Activated T-cell treated with anti-CD3 and anti-CD28 coated beads, Interleukin-2, amount 50 U/mL, for 24 hours (primary cell): ENCODE data around the gene IQSEC3.

Experiments used
- DNase-seq: peaks from one replicate; pipeline ENCODE4 v3.0.0-alpha.2; 2020
- H3K27ac Mint-ChIP-seq: 2 replicates; pipeline ENCODE4 v1.8.0; 2020; ENCODE audit warnings: mild to moderate bottlenecking, mixed read lengths
- H3K27me3 Mint-ChIP-seq: 2 replicates; pipeline ENCODE4 v1.8.0; 2020; ENCODE audit warnings: mixed read lengths
- H3K36me3 Mint-ChIP-seq: 2 replicates; pipeline ENCODE4 v1.8.0; 2020; ENCODE audit warnings: low read depth, mixed read lengths
- H3K4me1 Mint-ChIP-seq: 2 replicates; pipeline ENCODE4 v1.8.0; 2020; ENCODE audit warnings: low read depth, mixed read lengths
- H3K4me3 Mint-ChIP-seq: 2 replicates; pipeline ENCODE4 v1.8.0; 2020; ENCODE audit warnings: mild to moderate bottlenecking, moderate library complexity, mixed read lengths
- H3K9me3 Mint-ChIP-seq: 2 replicates; pipeline ENCODE4 v1.8.0; 2020; ENCODE audit warnings: mixed read lengths

IQSEC3 gene

DNA sequence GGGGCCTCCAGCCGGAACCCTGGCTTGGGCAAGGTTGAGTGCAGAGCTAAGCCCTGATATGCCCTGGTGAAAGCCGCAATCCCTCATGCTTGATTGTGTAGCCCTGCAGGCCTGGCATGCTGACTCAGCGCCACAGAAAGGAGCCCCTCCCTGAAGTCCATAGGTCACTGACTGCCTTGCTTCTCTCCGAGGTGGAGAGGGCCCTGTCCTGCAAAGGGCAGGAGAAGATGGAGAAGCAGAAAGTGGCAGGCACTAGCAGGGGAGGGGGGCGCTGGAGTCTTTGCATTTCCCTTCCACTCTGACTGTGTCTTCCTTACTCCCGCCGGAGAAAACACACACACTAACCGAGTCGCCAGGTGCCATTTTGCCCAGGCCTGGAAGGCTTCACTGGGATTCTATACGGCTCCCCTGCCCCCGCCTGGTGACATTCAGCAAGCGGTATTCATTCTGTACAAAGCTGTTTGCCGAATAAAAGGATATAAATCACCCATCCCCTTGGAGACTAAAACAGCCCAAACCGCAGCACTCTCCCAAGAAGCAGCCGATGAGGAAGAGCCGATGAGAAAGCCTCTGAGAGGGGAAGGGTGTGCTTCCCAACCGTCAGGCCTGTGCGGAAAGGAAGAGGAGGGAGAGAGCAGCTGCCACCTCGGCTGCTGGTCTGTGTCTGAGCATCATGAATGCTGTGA, 77.5 kb downstream of the IQSEC3 start:
- no peaks in the 10 kb centered on the region for H3K36me3 Mint-ChIP-seq
- no peak overlapping the region for H3K4me3 Mint-ChIP-seq
- peaks cover 25% of the 10 kb centered on the region for H3K27me3 Mint-ChIP-seq
- H3K4me1 Mint-ChIP-seq: peaks cover 11% of the 10 kb centered on the region
- H3K27ac Mint-ChIP-seq: no peak overlapping the region
- no peaks in the 10 kb centered on the region for H3K9me3 Mint-ChIP-seq
- no peak for DNase-seq

DNA sequence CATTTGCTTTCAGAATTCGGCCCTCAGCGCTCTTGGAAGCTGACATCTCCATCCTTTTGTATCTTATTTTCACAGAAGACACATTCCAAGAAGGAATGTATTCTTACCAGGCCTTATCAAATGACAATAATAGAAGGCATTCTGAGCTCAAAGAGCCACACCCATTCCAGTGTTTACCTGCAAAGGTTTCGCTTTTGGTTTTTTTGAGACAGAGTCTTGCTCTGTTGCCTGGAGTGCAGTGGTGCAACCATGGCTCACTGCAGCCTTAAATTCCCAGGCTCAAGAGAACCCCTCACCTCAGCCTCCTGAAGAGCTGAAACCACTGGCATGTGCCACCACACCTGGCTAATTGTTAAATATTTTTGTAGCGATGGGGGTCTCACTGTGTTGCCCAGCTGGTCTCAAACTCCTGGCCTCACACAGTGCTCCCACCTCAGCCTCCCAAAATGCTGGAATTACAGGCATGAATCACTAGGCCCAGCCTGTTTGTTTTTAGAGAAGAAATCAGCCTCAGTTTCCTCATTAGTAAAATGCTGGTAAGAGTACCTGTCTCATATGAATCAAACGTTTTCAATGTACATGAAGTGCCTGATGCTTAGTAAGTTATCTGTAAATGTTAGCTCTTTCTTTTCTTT, 78.2 kb downstream of the IQSEC3 start:
- Mint-ChIP-seq H3K27me3 (peaks cover 18% of the 10 kb centered on the region), H3K9me3 (no peaks in the 10 kb centered on the region), H3K36me3 (no peaks in the 10 kb centered on the region), H3K4me3 (no peak overlapping the region), H3K4me1 (peaks cover 5% of the 10 kb centered on the region), H3K27ac (no peak overlapping the region)
- no peak for DNase-seq

DNA sequence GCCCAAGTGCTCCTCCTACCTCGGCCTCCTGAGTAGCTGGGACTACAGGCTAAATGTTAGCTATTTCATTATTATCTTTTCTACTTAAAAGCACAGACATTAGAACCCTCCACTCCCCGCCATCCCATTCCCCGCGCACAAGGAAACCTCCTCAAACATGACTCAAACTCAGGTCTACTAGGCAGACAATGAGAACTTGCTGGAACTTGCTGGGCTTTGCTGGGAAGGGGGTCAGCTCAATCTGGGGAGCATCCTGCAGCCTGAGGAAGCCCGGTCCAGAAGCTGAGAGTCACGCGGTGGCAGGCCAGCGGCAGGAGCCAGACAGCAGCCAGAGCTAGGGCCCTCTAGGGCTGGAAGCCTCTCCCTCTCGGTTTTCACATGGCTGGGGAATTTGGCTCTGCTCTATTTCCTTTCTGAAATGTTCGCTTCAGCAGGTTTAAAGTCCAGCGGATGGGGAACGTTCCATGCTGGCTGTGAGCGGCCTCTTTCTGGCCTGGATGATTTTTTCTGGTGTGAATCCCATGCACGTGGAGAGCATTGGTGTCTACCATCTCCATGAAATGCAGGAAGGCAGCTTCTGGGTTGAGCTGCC, 78.9 kb downstream of the IQSEC3 start:
- Mint-ChIP-seq H3K27me3 (peaks cover 11% of the 10 kb centered on the region), H3K27ac (no peak overlapping the region), H3K4me1 (peaks cover 3% of the 10 kb centered on the region), H3K9me3 (no peaks in the 10 kb centered on the region), H3K4me3 (no peak overlapping the region), H3K36me3 (no peaks in the 10 kb centered on the region)
- DNase-seq: no peak

DNA sequence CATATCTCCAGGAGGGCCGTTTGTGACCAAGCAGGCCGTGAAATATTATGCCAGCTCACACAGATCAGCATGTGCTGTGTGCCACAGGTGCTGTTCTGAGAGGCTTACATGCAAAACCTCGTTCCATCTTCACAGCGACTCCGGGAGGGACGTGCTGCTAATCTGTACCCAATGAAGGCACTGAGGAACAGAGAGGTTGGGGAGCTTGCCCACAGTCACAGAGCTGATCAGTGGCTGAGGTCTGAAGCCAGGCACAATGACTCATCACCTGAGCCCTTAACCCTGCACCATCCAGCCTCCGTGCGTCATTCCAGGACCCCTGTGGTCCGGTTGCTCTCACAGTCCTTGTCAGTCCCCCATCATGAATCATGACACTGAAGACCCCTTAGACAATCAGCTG, 80.7 kb downstream of the IQSEC3 start:
- H3K27ac Mint-ChIP-seq: no peak overlapping the region
- no peaks in the 10 kb centered on the region for H3K27me3 Mint-ChIP-seq
- H3K36me3 Mint-ChIP-seq: no peaks in the 10 kb centered on the region
- DNase-seq: no peak
- H3K4me3 Mint-ChIP-seq: no peak overlapping the region
- H3K4me1 Mint-ChIP-seq: peaks cover 3% of the 10 kb centered on the region
- no peaks in the 10 kb centered on the region for H3K9me3 Mint-ChIP-seq

DNA sequence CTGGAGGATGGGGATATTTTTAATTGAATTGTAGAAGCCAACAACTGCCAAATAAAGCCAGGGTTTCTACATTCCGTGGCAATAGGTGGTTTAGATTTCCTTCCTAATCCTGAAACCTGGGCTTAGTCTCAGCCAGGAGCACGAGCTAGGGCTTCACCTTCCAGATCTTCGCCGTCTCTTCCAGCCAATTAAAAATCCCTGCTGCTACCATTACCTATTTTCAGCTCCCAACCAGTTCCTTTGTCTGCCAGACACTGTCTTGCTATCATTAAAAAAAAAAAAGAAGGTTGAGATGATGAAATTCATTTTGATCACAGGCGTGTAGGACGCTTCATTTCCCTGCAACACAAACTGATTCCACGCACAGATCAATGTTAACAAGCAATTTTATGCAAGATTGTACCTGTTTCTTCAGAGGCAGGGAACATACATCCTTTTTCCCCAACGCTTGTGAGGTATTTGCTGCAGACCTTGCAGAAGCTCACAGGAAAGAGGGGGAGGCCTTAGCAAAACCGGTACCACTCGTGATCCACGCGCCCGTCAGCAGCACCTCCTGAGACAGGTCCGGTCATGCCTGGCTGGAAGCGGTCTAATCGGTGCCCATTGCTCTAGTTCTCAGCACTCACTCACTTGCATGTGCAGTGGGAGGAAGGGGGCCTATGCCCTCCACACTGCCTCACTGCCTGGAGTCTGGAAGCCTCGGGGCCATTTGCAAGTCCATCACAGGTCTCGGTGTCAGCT, 82.3 kb downstream of the IQSEC3 start:
- DNase-seq: no peak
- no peak overlapping the region for H3K27ac Mint-ChIP-seq
- H3K4me3 Mint-ChIP-seq: no peak overlapping the region
- peaks cover 3% of the 10 kb centered on the region for H3K27me3 Mint-ChIP-seq
- no peaks in the 10 kb centered on the region for H3K36me3 Mint-ChIP-seq
- H3K9me3 Mint-ChIP-seq: no peaks in the 10 kb centered on the region
- peaks cover 6% of the 10 kb centered on the region for H3K4me1 Mint-ChIP-seq

DNA sequence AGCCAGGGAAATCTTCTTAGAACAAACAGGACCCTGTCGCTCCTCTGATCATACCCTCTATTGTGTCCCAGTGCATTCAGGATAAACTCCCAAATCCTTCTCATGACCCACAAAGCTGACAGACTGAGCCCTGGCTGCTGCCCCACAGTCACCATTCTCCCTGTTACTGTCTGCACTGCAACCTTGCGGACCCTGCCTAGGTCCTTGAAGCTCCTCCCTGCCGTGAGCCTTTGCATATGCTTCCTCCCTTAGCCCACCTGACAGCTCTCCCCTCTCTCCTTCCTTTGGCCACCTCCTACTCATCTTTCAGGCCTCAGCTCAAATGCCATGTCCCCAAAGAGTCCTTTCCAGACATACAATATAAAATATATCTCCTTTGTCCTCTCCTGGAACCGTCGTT, 85.0 kb downstream of the IQSEC3 start:
- no peak overlapping the region for H3K27ac Mint-ChIP-seq
- no peak for DNase-seq
- no peaks in the 10 kb centered on the region for H3K36me3 Mint-ChIP-seq
- peaks cover 3% of the 10 kb centered on the region for H3K4me1 Mint-ChIP-seq
- no peaks in the 10 kb centered on the region for H3K9me3 Mint-ChIP-seq
- peaks cover 3% of the 10 kb centered on the region for H3K27me3 Mint-ChIP-seq
- H3K4me3 Mint-ChIP-seq: no peak overlapping the region

DNA sequence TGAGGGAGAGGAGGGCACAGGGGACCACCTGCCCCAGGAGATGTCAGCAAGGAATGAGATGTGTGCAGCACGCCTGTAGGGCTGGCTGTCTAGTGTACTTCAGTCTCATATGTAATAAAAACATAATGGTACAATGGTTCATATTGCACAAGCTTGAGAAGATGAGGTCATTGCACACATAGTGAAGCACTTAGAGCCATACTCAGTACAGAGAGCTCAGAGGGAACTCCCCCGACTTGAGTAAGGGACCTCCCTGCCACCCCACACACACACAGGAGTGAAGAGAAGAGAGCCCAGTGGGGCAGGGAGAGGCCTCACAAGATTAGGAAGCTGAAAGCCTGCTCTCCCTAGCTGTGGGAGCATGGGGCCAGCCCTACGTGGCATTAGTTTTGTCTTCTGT, 85.9 kb downstream of the IQSEC3 start:
- no peak overlapping the region for H3K4me3 Mint-ChIP-seq
- no peak overlapping the region for H3K27ac Mint-ChIP-seq
- H3K27me3 Mint-ChIP-seq: peaks cover 3% of the 10 kb centered on the region
- no peak for DNase-seq
- H3K9me3 Mint-ChIP-seq: no peaks in the 10 kb centered on the region
- no peaks in the 10 kb centered on the region for H3K36me3 Mint-ChIP-seq
- peaks cover 3% of the 10 kb centered on the region for H3K4me1 Mint-ChIP-seq

DNA sequence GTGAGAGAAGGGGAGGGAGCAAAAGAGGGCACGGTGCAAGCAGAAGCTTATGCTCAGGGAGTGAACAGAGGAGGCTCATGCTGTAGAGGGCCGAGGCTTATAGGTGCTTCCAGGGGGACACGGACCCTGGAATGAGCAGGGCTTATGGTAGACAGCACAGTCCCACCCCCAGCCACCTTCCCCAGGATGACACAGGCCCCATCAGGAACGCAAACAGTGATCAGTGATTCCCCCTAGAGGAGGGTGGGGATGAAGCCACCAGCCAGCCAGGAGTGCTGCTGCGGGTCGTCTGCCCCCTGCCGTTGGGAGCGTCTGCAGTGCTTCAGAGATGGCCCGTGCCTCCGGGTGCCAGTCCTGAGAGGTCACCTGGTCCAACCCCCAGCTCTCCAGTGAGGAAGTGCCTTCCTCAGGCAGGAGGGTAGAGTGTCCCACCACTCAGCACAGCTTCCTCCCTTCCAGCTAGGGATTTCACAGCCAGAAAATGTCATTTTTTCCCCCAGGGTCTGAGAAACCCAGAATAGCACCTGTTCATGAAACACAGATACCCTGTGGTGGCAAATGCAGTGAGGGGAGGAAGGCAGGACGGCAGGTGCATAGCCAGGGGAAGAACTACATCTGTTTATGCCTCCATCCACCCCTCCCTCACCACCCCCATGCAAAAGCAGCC, 86.6 kb downstream of the IQSEC3 start:
- no peaks in the 10 kb centered on the region for H3K36me3 Mint-ChIP-seq
- DNase-seq: peak; percentile 70
- no peaks in the 10 kb centered on the region for H3K9me3 Mint-ChIP-seq
- no peak overlapping the region for H3K27ac Mint-ChIP-seq
- H3K27me3 Mint-ChIP-seq: peaks cover 3% of the 10 kb centered on the region
- H3K4me1 Mint-ChIP-seq: peaks cover 3% of the 10 kb centered on the region
- no peak overlapping the region for H3K4me3 Mint-ChIP-seq

DNA sequence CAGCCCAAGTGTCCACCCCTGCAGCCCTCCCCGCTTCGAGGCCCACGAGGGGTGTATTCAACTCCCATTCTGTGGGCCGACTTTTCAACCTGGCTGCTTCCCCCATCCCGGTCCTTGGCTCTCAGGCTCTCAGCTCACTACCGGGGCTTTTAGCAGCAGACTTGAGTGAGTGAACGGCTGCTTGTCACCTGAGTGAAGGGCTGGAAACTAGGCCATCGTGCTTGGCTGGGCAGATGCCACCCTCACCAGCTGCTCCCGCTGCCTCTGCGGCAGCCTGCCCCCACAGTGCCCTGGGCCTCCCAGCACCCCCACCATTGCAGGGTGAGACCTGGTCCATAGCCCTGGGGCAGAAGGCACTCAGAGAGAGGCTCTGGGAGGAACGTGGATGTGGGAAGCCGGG, 87.5 kb downstream of the IQSEC3 start:
- Mint-ChIP-seq H3K4me3 (no peak overlapping the region), H3K36me3 (no peaks in the 10 kb centered on the region), H3K27ac (no peak overlapping the region), H3K9me3 (no peaks in the 10 kb centered on the region), H3K27me3 (peaks cover 3% of the 10 kb centered on the region), H3K4me1 (peaks cover 3% of the 10 kb centered on the region)
- no peak for DNase-seq

DNA sequence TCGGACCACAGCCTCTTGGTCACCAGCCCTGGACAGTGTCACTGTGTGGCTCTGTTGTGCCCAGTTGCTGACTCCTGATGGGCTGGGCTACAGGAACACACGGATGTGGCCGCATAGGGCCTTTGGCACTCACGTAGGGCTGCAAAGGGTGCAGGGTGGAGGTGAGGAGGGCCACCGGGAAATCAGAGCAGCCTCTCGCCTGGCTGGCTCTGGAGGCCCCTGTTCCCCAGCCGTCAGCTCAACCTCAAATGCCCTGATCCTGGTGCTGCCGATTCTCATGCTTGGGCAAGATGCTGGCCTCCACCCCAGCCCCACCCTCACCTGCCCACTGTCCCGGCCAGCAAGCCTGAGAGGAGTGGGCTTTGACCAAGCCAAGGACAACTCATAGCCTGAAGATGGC, 88.4 kb downstream of the IQSEC3 start:
- Mint-ChIP-seq H3K27me3 (peaks cover 3% of the 10 kb centered on the region), H3K4me1 (peaks cover 3% of the 10 kb centered on the region), H3K36me3 (no peaks in the 10 kb centered on the region), H3K4me3 (no peak overlapping the region), H3K27ac (no peak overlapping the region), H3K9me3 (no peaks in the 10 kb centered on the region)
- no peak for DNase-seq

DNA sequence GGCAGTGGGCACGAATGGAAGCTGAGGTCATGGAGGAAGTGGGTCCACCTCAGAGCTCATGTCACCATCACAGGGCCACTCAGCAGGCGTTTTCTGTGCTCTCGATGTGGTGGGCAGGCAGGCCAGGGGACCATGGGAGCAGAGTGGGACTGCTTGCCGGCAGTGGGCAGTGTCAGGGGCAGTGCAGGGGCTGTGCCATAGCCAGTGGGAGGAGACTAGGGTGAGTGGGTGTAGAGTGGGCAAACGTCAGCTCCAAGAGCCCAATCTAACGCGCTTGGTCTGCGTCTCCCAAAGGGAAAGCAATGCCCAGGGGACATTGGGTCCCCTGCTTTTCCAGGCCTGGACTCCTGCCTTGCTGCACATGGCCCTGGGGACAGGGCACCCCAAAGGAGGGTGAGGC, 89.1 kb downstream of the IQSEC3 start:
- peaks cover 3% of the 10 kb centered on the region for H3K27me3 Mint-ChIP-seq

DNA sequence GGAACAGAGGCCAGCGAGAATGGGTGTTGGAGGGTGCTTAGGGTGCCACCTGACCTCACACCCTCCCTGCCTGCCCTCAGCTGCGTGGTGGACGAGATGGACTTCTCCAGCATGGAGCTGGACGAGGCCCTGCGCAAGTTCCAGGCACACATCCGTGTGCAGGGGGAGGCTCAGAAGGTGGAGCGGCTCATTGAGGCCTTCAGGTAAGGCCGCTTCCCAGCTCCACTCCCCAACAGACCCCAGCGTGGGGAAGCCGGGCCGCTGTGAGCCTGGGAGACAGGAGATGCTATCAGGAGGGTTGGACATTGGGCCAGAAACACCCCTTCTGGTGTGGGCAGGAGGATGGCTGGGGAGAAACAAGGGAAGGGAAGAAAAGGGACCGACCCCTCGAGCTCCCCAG, 90.4 kb downstream of the IQSEC3 start:
- no peaks in the 10 kb centered on the region for H3K9me3 Mint-ChIP-seq

More for the DNA sequence above, 89.1 kb downstream of the IQSEC3 start:
- Mint-ChIP-seq H3K9me3 (no peaks in the 10 kb centered on the region), H3K4me3 (no peak overlapping the region), H3K27ac (no peak overlapping the region), H3K4me1 (peaks cover 3% of the 10 kb centered on the region), H3K36me3 (no peaks in the 10 kb centered on the region)
- no peak for DNase-seq

DNA sequence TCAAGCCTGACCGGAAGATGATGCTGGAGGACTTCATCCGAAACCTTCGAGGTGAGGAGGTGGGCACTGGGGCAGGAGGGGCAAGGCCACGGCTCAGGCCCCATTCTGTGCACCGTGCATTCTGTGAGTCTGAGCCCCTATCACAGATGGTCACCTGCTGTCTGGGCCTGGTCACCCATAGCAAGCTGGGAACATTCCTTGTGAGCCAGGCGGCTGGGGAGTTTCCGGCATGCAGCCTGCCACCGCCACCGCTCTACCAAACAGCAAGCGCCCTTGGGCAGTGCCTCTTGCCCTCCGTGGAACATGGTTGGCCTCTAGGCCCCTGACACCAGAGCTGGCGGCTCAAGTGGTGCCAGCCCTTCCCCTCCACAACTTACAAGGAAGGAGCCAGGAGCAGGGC, 91.1 kb downstream of the IQSEC3 start:
- H3K27me3 Mint-ChIP-seq: peaks cover 3% of the 10 kb centered on the region
- H3K9me3 Mint-ChIP-seq: no peaks in the 10 kb centered on the region
- no peak overlapping the region for H3K4me3 Mint-ChIP-seq
- H3K36me3 Mint-ChIP-seq: no peaks in the 10 kb centered on the region
- H3K27ac Mint-ChIP-seq: no peak overlapping the region
- DNase-seq: no peak
- H3K4me1 Mint-ChIP-seq: peaks cover 3% of the 10 kb centered on the region

More for the DNA sequence above, 90.4 kb downstream of the IQSEC3 start:
- H3K36me3 Mint-ChIP-seq: no peaks in the 10 kb centered on the region
- H3K4me3 Mint-ChIP-seq: no peak overlapping the region
- H3K4me1 Mint-ChIP-seq: peaks cover 3% of the 10 kb centered on the region
- no peak for DNase-seq
- H3K27me3 Mint-ChIP-seq: peaks cover 3% of the 10 kb centered on the region
- H3K27ac Mint-ChIP-seq: no peak overlapping the region

DNA sequence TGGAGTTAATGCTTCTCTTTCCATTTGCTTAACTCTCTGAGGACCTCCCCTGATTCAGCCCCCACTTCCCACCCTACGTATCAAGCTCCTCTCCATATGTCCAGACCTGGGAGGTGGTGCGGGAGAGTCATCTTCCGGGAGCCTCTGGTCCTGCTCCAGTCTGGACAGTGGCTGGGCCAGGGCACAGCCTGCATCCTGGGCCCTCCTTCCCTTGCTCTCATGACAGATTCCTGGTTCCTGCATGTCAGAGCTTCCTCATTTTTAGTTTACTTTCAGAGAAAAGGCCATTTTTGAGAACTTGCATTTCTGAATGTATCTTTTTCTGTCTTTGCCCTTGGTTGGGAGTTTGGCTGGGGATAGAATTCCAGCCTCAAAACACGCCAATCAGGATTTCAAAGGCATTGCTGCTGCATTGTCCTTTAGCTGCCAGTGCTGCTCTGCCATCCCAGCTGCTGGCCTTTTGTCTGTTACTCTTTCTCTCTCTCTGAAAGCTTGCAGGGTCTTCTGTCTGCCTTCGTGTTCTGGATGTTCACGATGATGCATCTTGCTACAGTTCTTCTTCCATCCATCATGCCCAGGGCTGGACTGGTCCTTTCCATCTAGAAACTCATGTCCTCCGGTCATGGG, 92.7 kb downstream of the IQSEC3 start:
- Mint-ChIP-seq H3K9me3 (no peaks in the 10 kb centered on the region), H3K4me3 (no peak overlapping the region), H3K27ac (no peak overlapping the region), H3K36me3 (no peaks in the 10 kb centered on the region), H3K27me3 (no peaks in the 10 kb centered on the region), H3K4me1 (no peaks in the 10 kb centered on the region)
- no peak for DNase-seq
